H1 (cell line): ENCODE results near the gene RFPL1. TPM values are rescaled to one million over a fixed set of nuclear protein-coding genes. Genes with fewer than 3 reads are reported as not detected.

ENCODE experiments used
- CTCF ChIA-PET: fragments of 300-600 bp; sonication (Branson Sonifier 250); formaldehyde crosslinking; loops from one replicate; lab custom pipeline; 2021; ENCODE audit not compliant: partially characterized antibody; lab: Charles Lee
- POLR2A ChIA-PET: fragments of 300-600 bp; sonication (Branson Sonifier 250); formaldehyde crosslinking; loops from one replicate; lab custom pipeline; 2021; ENCODE audit warnings: inconsistent platforms; ENCODE audit not compliant: partially characterized antibody; lab: Charles Lee
- DNase-seq, 2 experiments: peaks; one replicate each; pipeline versions ENCODE4 v3.0.0 to v3.0.0-alpha.2; 2010 to 2022; ENCODE audit warnings: low spot score in 2 of 2, low read depth in 1 of 2, mixed read lengths in 1 of 2
- FAIRE-seq: peaks from 2 replicates; lab custom pipeline; 2011; peaks lifted over from hg19 to GRCh38; lab: Jason Lieb, UNC
- H2AFZ ChIP-seq: 2 replicates; pipeline ENCODE4 v1.8.1; 2012; ENCODE audit warnings: low read length, inconsistent platforms
- H2AK5ac ChIP-seq: 2 replicates; pipeline ENCODE4 v1.6.1; 2013; ENCODE audit warnings: low read depth, low read length
- H2BK120ac ChIP-seq: replicated peaks from 2 replicates; pipeline ENCODE3; 2013; ENCODE audit warnings: low read depth, low read length, inconsistent platforms
- H2BK12ac ChIP-seq: 2 replicates; pipeline ENCODE4 v1.6.1; 2013; ENCODE audit warnings: low read depth, low read length
- H2BK15ac ChIP-seq: 2 replicates; pipeline ENCODE4 v1.6.1; 2013; ENCODE audit warnings: low read length
- H2BK20ac ChIP-seq: 2 replicates; pipeline ENCODE4 v1.6.1; 2013; ENCODE audit warnings: low read length
- H2BK5ac ChIP-seq: 2 replicates; pipeline ENCODE4 v1.6.1; 2013; ENCODE audit warnings: low read depth, low read length
- H3K14ac ChIP-seq: 2 replicates; pipeline ENCODE4 v1.6.1; 2013; ENCODE audit warnings: inconsistent platforms; ENCODE audit not compliant: insufficient read length
- H3K18ac ChIP-seq: 2 replicates; pipeline ENCODE4 v1.6.1; 2013; ENCODE audit warnings: low read length; ENCODE audit errors: extremely low read depth
- H3K23ac ChIP-seq: 2 replicates; pipeline ENCODE4 v1.6.1; 2013; ENCODE audit warnings: inconsistent platforms; ENCODE audit not compliant: insufficient read length
- H3K23me2 ChIP-seq: 2 replicates; pipeline ENCODE4 v1.6.1; 2013; ENCODE audit warnings: low read depth, low read length
- H3K27ac ChIP-seq: 2 replicates; pipeline ENCODE4 v1.6.1; 2011; ENCODE audit warnings: low read depth, low read length, inconsistent platforms
- H3K27me3 ChIP-seq, 4 experiments: replicated peaks in 1 of 4; 1 replicate in 1 of 4; 2 replicates in 3 of 4; pipeline versions ENCODE4 v1.6.1 to v1.8.1; 2011 to 2013; ENCODE audit warnings: low read length in 3 of 4, mild to moderate bottlenecking in 3 of 4, inconsistent platforms in 2 of 4, mixed read lengths in 2 of 4, moderate library complexity in 1 of 4; ENCODE audit not compliant: control insufficient read depth in 3 of 4, insufficient read depth in 3 of 4; ENCODE audit errors: extremely low read depth in 1 of 4
- H3K36me3 ChIP-seq, 4 experiments: 2 replicates each; pipeline versions ENCODE4 v1.6.1 to v1.8.1; 2011 to 2013; ENCODE audit warnings: mild to moderate bottlenecking in 4 of 4, low read length in 3 of 4, moderate library complexity in 2 of 4, control low read depth in 1 of 4, inconsistent platforms in 1 of 4; ENCODE audit not compliant: insufficient read depth in 4 of 4, control insufficient read depth in 2 of 4
- H3K4ac ChIP-seq: replicated peaks from 2 replicates; pipeline ENCODE3; 2013; ENCODE audit warnings: low read length, low read depth, mixed read lengths, inconsistent platforms; ENCODE audit not compliant: insufficient read length
- H3K4me1 ChIP-seq, 4 experiments: replicated peaks in 1 of 4; 1 replicate in 1 of 4; 2 replicates in 3 of 4; pipeline versions ENCODE4 v1.6.1 to v1.8.1; 2011 to 2013; ENCODE audit warnings: low read length in 3 of 4, inconsistent platforms in 2 of 4, mixed read lengths in 1 of 4; ENCODE audit not compliant: insufficient read depth in 4 of 4, control insufficient read depth in 3 of 4
- H3K4me2 ChIP-seq, 2 experiments: 2 replicates each; pipeline versions ENCODE4 v1.6.1 to v1.8.1; 2011 to 2013; ENCODE audit warnings: low read depth in 2 of 2, low read length in 2 of 2, control low read depth in 1 of 2, inconsistent platforms in 1 of 2, mild to moderate bottlenecking in 1 of 2; ENCODE audit not compliant: insufficient read depth in 1 of 2
- H3K4me3 ChIP-seq, 4 experiments: fragments of 200-600, 300-600 bp in 1 of 4; sonication (generic), shearing (Covaris generic), sonication (Bioruptor Twin) in 1 of 4; 2 replicates each; pipeline versions ENCODE4 v1.5.1 to v1.8.1; 2011 to 2016; ENCODE audit warnings: low read length in 4 of 4, low read depth in 3 of 4, control low read depth in 2 of 4, inconsistent platforms in 2 of 4, mild to moderate bottlenecking in 2 of 4, mixed read lengths in 1 of 4, moderate library complexity in 1 of 4; ENCODE audit not compliant: insufficient read depth in 2 of 4; ENCODE audit errors: extremely low read depth in 1 of 4
- H3K56ac ChIP-seq: replicated peaks from 2 replicates; pipeline ENCODE3; 2013; ENCODE audit warnings: low read depth, mild to moderate bottlenecking, mixed read lengths, low read length, inconsistent platforms; ENCODE audit not compliant: insufficient read length
- H3K79me1 ChIP-seq: 2 replicates; pipeline ENCODE4 v1.6.1; 2013; ENCODE audit warnings: low read depth, low read length, control low read depth
- H3K79me2 ChIP-seq, 2 experiments: 2 replicates each; pipeline versions ENCODE4 v1.6.1 to v1.8.1; 2012 to 2013; ENCODE audit warnings: low read length in 2 of 2, mild to moderate bottlenecking in 2 of 2, inconsistent platforms in 1 of 2; ENCODE audit not compliant: insufficient read depth in 2 of 2, control insufficient read depth in 1 of 2
- H3K9ac ChIP-seq, 4 experiments: replicated peaks in 1 of 4; 1 replicate in 1 of 4; 2 replicates in 3 of 4; pipeline versions ENCODE4 v1.6.1 to v1.8.1; 2011 to 2013; ENCODE audit warnings: low read depth in 3 of 4, low read length in 3 of 4, control low read depth in 2 of 4, mild to moderate bottlenecking in 2 of 4, moderate library complexity in 2 of 4, inconsistent platforms in 1 of 4; ENCODE audit errors: extremely low read depth in 1 of 4
- H3K9me3 ChIP-seq, 2 experiments: 2 replicates each; pipeline versions ENCODE4 v1.6.1 to v1.8.1; 2012 to 2013; ENCODE audit warnings: mild to moderate bottlenecking in 2 of 2, moderate library complexity in 2 of 2, control low read depth in 1 of 2, inconsistent platforms in 1 of 2, low read depth in 1 of 2, low read length in 1 of 2, mixed read lengths in 1 of 2; ENCODE audit not compliant: insufficient read depth in 2 of 2
- H4K20me1 ChIP-seq, 2 experiments: replicated peaks in 1 of 2; 2 replicates each; pipeline versions ENCODE3 to v1.8.1; 2011 to 2013; ENCODE audit warnings: inconsistent platforms in 2 of 2, low read length in 2 of 2, mild to moderate bottlenecking in 1 of 2; ENCODE audit not compliant: insufficient read depth in 2 of 2, control insufficient read depth in 1 of 2
- H4K5ac ChIP-seq: 2 replicates; pipeline ENCODE4 v1.6.1; 2013; ENCODE audit warnings: low read length, low read depth, mixed read lengths, inconsistent platforms; ENCODE audit not compliant: insufficient read length
- H4K8ac ChIP-seq: 2 replicates; pipeline ENCODE4 v1.8.0; 2013; ENCODE audit warnings: mild to moderate bottlenecking, moderate library complexity, low read length, inconsistent platforms; ENCODE audit not compliant: insufficient read depth; ENCODE audit errors: extremely low read depth
- H4K91ac ChIP-seq: replicated peaks from 2 replicates; pipeline ENCODE3; 2013; ENCODE audit warnings: low read length, mixed read lengths, inconsistent platforms; ENCODE audit not compliant: insufficient read length
- CBX5 ChIP-seq: fragments of 300-800, 300-1000 bp; sonication (generic); IDR thresholded peaks from 2 replicates; pipeline ENCODE4 v1.7.1; 2016; ENCODE audit warnings: antibody characterized with exemption, low read length, low read depth
- CEBPB ChIP-seq: IDR thresholded peaks from 2 replicates; pipeline ENCODE4 v1.6.1; 2012; ENCODE audit warnings: low read depth, low read length
- GTF2F1 ChIP-seq: IDR thresholded peaks from 2 replicates; pipeline ENCODE4 v1.6.1; 2012; ENCODE audit warnings: low read depth, low read length, improper control_type of control experiment, borderline replicate concordance
- JUN ChIP-seq: IDR thresholded peaks from 2 replicates; pipeline ENCODE4 v1.6.1; 2011; ENCODE audit warnings: low read depth, mild to moderate bottlenecking, improper control_type of control experiment, low read length
- NRF1 ChIP-seq: IDR thresholded peaks from 2 replicates; pipeline ENCODE4 v1.6.1; 2011; ENCODE audit warnings: mild to moderate bottlenecking, low read depth, low read length, improper control_type of control experiment
- POLR2A ChIP-seq, 2 experiments: IDR thresholded peaks; 1 replicate in 1 of 2; 2 replicates in 1 of 2; pipeline ENCODE4 v1.6.1; 2011; ENCODE audit warnings: low read depth in 2 of 2, low read length in 2 of 2, mild to moderate bottlenecking in 2 of 2; ENCODE audit errors: control extremely low read depth in 1 of 2
- POLR2AphosphoS5 ChIP-seq: IDR thresholded peaks from 2 replicates; pipeline ENCODE4 v1.6.1; 2011; ENCODE audit warnings: low read depth, low read length
- WGBS, 2 experiments: shearing (Covaris generic) in 1 of 2; methylation state at CpG; one replicate each; pipeline versions ENCODE4 v1.1.6 to v1.1.7; 2013 to 2015; ENCODE audit warnings: low lambda C conversion rate in 2 of 2, mixed read lengths in 2 of 2, inconsistent platforms in 1 of 2, low coverage in 1 of 2, missing lambda C conversion rate in 1 of 2; ENCODE audit not compliant: insufficient replicate concordance in 2 of 2, insufficient coverage in 1 of 2, insufficient read length in 1 of 2; ENCODE audit errors: extremely low coverage in 1 of 2, missing lambda C conversion rate in 1 of 2; 5-methylcytosine and 5-hydroxymethylcytosine counted together
- polyA plus RNA-seq, 7 experiments: library from polyadenylated mRNA; depleted of rRNA in 3 of 7; stranded (reverse) in 5 of 7; unstranded in 2 of 7; fragments of >200 nt in 5 of 7; fragments of 200-250 nt in 2 of 7; gene quantifications; 1 replicate in 5 of 7; 2 replicates in 1 of 7; 4 replicates in 1 of 7; pipeline versions ENCODE4 v1.2.1 to v1.2.3, GENCODE V29; 2011 to 2013; ENCODE audit warnings: missing spikeins in 2 of 7, mixed read lengths in 2 of 7
- total RNA-seq: library from RNA; stranded (reverse); fragmentation: NEBNext Ultra II Directional; extraction: Animal tissue kit (Norgen Biotek cat#: 25700); gene quantifications from 2 replicates; pipeline ENCODE4 v1.2.1, GENCODE V29; 2021

The RFPL1 gene
- total and polyA plus RNA-seq, 2 of the 8 experiments (the other 6 are each of a cell fraction or from before 2014, with no cell fraction given) = not detected

DNA sequence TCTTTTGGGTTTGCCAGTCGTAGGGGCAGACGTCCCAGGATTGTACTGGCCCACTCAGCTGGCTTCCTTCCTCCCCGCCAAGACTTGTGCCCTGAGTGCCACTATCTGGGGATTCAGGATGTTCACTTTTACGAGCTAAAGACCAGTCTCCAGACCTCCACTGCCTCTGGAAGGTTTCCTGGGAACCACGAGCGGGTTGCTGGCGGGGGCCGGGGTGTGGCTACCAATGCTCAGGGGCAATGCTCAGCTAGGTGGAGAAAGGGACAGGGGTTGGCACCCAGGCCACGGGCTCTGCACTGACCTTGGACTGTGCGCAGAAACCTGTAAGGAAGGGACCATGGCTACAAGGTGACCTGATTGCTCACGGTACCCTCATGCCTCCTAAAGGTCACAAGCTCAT lies 43.9 kb downstream of the RFPL1 start:
- H3K9ac ChIP-seq = no peak overlapping the region
- peak overlapping the region; percentile 77; the same call in 1 of the 2 replicates for H2BK20ac ChIP-seq
- H4K91ac ChIP-seq = no peak overlapping the region
- peaks cover 26 to 52% (median 49%) of the 10 kb centered on the region in 4 experiments for H3K27me3 ChIP-seq
- H2AK5ac ChIP-seq = peak overlapping the region; percentile 56; the same call in 1 of the 2 replicates
- H2BK5ac ChIP-seq = peak overlapping the region; percentile 71; the same call in 1 of the 2 replicates
- H2BK120ac ChIP-seq = no peak overlapping the region
- H3K79me1 ChIP-seq = no peaks in the 10 kb centered on the region
- peaks cover 0 to 12% (median 4%) of the 10 kb centered on the region in 4 experiments; a peak in 4 of 8 replicates for H3K36me3 ChIP-seq
- no peak overlapping the region for H3K23ac ChIP-seq
- H3K79me2 ChIP-seq = no peaks in the 10 kb centered on the region
- ChIA-PET CTCF (interaction anchor here (0.6 to 6.2 kb wide), 15 partner anchors 10 to 118 kb away, joined by 3 to 42 read pairs (median 3); no protein-coding TSS in a partner anchor), POLR2A (interaction anchor here (0.6 to 3.7 kb wide), 8 partner anchors 12 to 98 kb away, joined by 3 to 36 read pairs (median 4); partner anchors contain the start of gene THOC5)
- no peak overlapping the region for H3K27ac ChIP-seq
- peak overlapping the region in 3 of 4 experiments; percentile 3 to 57 (median 30); a peak in 4 of 8 replicates for H3K4me3 ChIP-seq
- peaks cover 14 to 27% (median 20%) of the 10 kb centered on the region in 4 experiments for H3K4me1 ChIP-seq
- H4K5ac ChIP-seq = no peak overlapping the region
- no peak overlapping the region for H3K14ac ChIP-seq
- DNase-seq (no peak), FAIRE-seq (no peak)
- H3K4me2 ChIP-seq = peak overlapping the region; percentile 71 to 74
- peak overlapping the region; percentile 32; the same call in 1 of the 2 replicates for H3K18ac ChIP-seq
- peaks cover 19% of the 10 kb centered on the region; the same call in 1 of the 2 replicates for H3K23me2 ChIP-seq
- no peak for TF ChIP-seq POLR2AphosphoS5
- TF ChIP-seq JUN = no peak
- TF ChIP-seq CEBPB = no peak
- TF ChIP-seq GTF2F1 = no peak
- TF ChIP-seq NRF1 = no peak
- no peak for TF ChIP-seq CBX5
- TF ChIP-seq POLR2A (IDR thresholded peaks at IDR 0.05; ENCODE audit: control extremely low read depth in 1 of 2, low read depth in 2 of 2, low read length in 2 of 2) = no peak
- WGBS, 2 experiments = 74% methylated on average over 11 of the region's 11 CpGs; no CpG with 5 or more reads in 1 of the 2 experiments
- H3K4ac ChIP-seq = no peak overlapping the region
- H3K9me3 ChIP-seq = peaks cover 0 to 11% of the 10 kb centered on the region in 2 experiments; a peak in 2 of 4 replicates
- H2AFZ ChIP-seq = no peak overlapping the region
- peaks cover 4 to 5% of the 10 kb centered on the region in 2 experiments for H4K20me1 ChIP-seq
- peak overlapping the region; percentile 88 for H2BK12ac ChIP-seq
- H4K8ac ChIP-seq = 0 out of 2 replicates have a peak overlapping the region, but pooled peaks have one; percentile 15
- peak overlapping the region; percentile 98; the same call in 1 of the 2 replicates for H2BK15ac ChIP-seq
- no peak overlapping the region for H3K56ac ChIP-seq
